GM12891 (cell line): ENCODE data around the gene SLC34A1.

ENCODE experiments used
- DNase-seq: peaks from one replicate; pipeline ENCODE4 v3.0.0; 2011; ENCODE audit warnings: low spot score; ENCODE audit not compliant: insufficient read length
- FAIRE-seq: peaks from 2 replicates; lab custom pipeline; 2011; peaks lifted over from hg19 to GRCh38; lab: Jason Lieb, UNC
- PAX5 ChIP-seq: IDR thresholded peaks from 2 replicates; pipeline ENCODE4 v1.6.1; 2011; ENCODE audit warnings: low read length, moderate library complexity, mild to moderate bottlenecking; ENCODE audit not compliant: insufficient read depth, severe bottlenecking
- POLR2A ChIP-seq: IDR thresholded peaks from 2 replicates; pipeline ENCODE4 v1.6.1; 2011; ENCODE audit warnings: low read depth, low read length, control low read depth
- POLR2AphosphoS5 ChIP-seq: IDR thresholded peaks from 2 replicates; pipeline ENCODE4 v1.6.1; 2011; ENCODE audit warnings: low read depth, low read length, control low read depth
- POU2F2 ChIP-seq: IDR thresholded peaks from 2 replicates; pipeline ENCODE4 v1.6.1; 2011; ENCODE audit warnings: low read depth, mild to moderate bottlenecking, control low read depth, low read length, moderate library complexity
- SPI1 ChIP-seq: IDR thresholded peaks from 2 replicates; pipeline ENCODE4 v1.6.1; 2011; ENCODE audit warnings: low read depth, low read length, control low read depth
- TAF1 ChIP-seq: IDR thresholded peaks from 2 replicates; pipeline ENCODE4 v1.6.1; 2011; ENCODE audit warnings: low read depth, low read length, control low read depth

Gene SLC34A1

GRCh38 chr5:177438468-177438867 is 54.2 kb downstream of the SLC34A1 start:
- no peak for FAIRE-seq
- TF ChIP-seq PAX5: no peak
- TF ChIP-seq SPI1: no peak
- no peak for TF ChIP-seq POU2F2
- TF ChIP-seq TAF1: no peak
- 0 out of 2 replicates have a peak, but pooled peaks have one; percentile 24 for TF ChIP-seq POLR2AphosphoS5
- TF ChIP-seq POLR2A: peak; percentile 55
- no peak for DNase-seq

- TF ChIP-seq POLR2AphosphoS5 (no peak), PAX5 (no peak), TAF1 (no peak), POLR2A (no peak), SPI1 (no peak), POU2F2 (no peak)
- FAIRE-seq (peak; percentile 47), DNase-seq (no peak)
Measured at GRCh38 chr5:177439518-177440053, 55.4 kb downstream of the SLC34A1 start.

GRCh38 chr5:177440211-177440989 is 56.2 kb downstream of the SLC34A1 start:
- FAIRE-seq: no peak
- TF ChIP-seq TAF1 (no peak), POLR2AphosphoS5 (peak; percentile 71; the same call in 1 of the 2 replicates), POLR2A (peak; percentile 19; the same call in 1 of the 2 replicates), SPI1 (no peak), POU2F2 (0 out of 2 replicates have a peak, but pooled peaks have one; percentile 9)
- DNase-seq: no peak

GRCh38 chr5:177440990-177441780 is 57.0 kb downstream of the SLC34A1 start:
- TF ChIP-seq POU2F2: no peak
- no peak for TF ChIP-seq SPI1
- TF ChIP-seq POLR2A: peak; percentile 13; the same call in 1 of the 2 replicates
- DNase-seq (no peak), FAIRE-seq (no peak)

DNA sequence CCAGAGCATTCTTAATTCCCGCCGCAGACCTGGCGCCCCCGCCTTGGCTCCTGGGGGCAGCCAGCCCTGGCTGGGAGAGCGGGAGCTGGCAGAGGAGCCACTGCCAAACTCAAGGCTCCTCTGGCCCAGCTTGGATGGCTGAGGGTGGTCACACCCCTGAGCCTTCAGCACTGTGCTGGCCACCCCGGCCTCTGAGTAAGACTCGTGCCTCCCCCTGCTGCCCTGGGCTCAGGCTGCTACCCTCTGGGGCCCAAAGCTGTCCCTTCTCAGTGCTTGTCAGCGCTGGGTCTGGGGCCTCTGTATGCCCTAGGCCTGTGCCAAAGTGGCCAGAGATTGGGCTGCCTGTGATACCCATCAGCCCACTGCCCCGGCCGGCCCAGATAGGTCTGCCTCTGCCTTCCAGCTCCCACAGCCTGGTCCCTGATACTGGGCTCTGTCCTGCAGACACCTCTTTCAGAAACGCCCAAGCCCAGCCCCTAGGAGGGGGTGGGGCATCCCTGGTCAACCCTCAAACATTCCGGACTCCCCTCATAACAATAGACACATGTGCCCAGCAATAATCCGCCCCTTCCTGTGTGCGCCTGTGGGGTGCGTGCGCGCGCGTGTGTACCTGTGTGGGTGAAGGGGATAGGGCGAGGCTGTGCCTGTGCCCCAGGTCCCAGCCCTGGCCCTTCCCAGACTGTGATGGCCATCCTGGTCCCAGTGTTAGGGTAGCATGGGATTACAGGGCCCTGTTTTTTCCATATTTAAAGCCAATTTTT is 58.0 kb downstream of the SLC34A1 start:
- TF ChIP-seq PAX5 (no peak), POLR2AphosphoS5 (peak; percentile 26; the same call in 1 of the 2 replicates)
- FAIRE-seq (no peak), DNase-seq (no peak)

- TF ChIP-seq PAX5 (no peak), POLR2A (0 out of 2 replicates have a peak, but pooled peaks have one; percentile 23)
- DNase-seq (no peak), FAIRE-seq (no peak)
Measured at GRCh38 chr5:177443144-177443983, 59.1 kb downstream of the SLC34A1 start.

- DNase-seq: no peak
- peak; percentile 83 for TF ChIP-seq POLR2AphosphoS5
- peak; percentile 44 for TF ChIP-seq POU2F2
- no peak for TF ChIP-seq SPI1
- FAIRE-seq: peak; percentile 71
Measured at GRCh38 chr5:177444106-177445051, 60.1 kb downstream of the SLC34A1 start.
